Esophagus muscularis mucosa (tissue), 4 donors: ENCODE results near the gene ZG16. TPM values are rescaled to one million over a fixed set of nuclear protein-coding genes. Genes with fewer than 3 reads are reported as not detected.

Experiments
- DNase-seq: peaks from one replicate; pipeline ENCODE4 v3.0.0-alpha.2; 2017; ENCODE audit errors: extremely low spot score
- H3K27ac ChIP-seq, 4 donors: fragments of 200-600 bp; sonication (generic); replicated peaks in 1 of 4; 1 replicate in 3 of 4; 2 replicates in 1 of 4; pipeline ENCODE4 v1.5.1; 2016 to 2019; ENCODE audit warnings: mild to moderate bottlenecking in 1 of 4
- H3K27me3 ChIP-seq, 4 donors: fragments of 200-600 bp; sonication (generic); one replicate each; pipeline versions ENCODE4 v1.5.1 to v1.6.0; 2016 to 2019
- H3K36me3 ChIP-seq, 4 donors: fragments of 200-600 bp; sonication (generic); one replicate each; pipeline ENCODE4 v1.5.1; 2016 to 2019
- H3K4me1 ChIP-seq, 4 donors: fragments of 200-600 bp; sonication (generic); one replicate each; pipeline ENCODE4 v1.5.1; 2016 to 2019
- H3K4me3 ChIP-seq, 4 donors: fragments of 200-600 bp; sonication (generic); 1 replicate in 2 of 4; 2 replicates in 2 of 4; pipeline ENCODE4 v1.5.1; 2016 to 2019; ENCODE audit warnings: mild to moderate bottlenecking in 4 of 4, moderate library complexity in 1 of 4
- H3K9me3 ChIP-seq, 4 donors: fragments of 200-600 bp; sonication (generic); 1 replicate in 3 of 4; 2 replicates in 1 of 4; pipeline ENCODE4 v1.5.1; 2016 to 2019
- CTCF ChIP-seq, 3 experiments: fragments of 200-600 bp in 2 of 3; fragments of 450-650 bp in 1 of 3; sonication (generic) in 2 of 3; IDR thresholded peaks; one replicate each; pipeline ENCODE4 v1.5.1; 2017 to 2019; ENCODE audit warnings: antibody characterized with exemption in 3 of 3, mild to moderate bottlenecking in 2 of 3, moderate library complexity in 1 of 3
- EP300 ChIP-seq: sonication (generic); formaldehyde crosslinking; IDR thresholded peaks from one replicate; pipeline ENCODE4 v1.6.1; 2017; ENCODE audit warnings: antibody characterized with exemption
- POLR2A ChIP-seq: fragments of 450-650 bp; IDR thresholded peaks from one replicate; pipeline ENCODE4 v1.6.1; 2017; ENCODE audit warnings: antibody characterized with exemption, moderate library complexity, mild to moderate bottlenecking, low read depth
- POLR2AphosphoS5 ChIP-seq, 2 donors: sonication (generic); formaldehyde crosslinking; IDR thresholded peaks; one replicate each; pipeline ENCODE4 v1.6.1; 2017; ENCODE audit warnings: antibody characterized with exemption in 2 of 2
- WGBS: methylation state at CpG from one replicate; pipeline ENCODE4 v1.1.5; 2018; 5-methylcytosine and 5-hydroxymethylcytosine counted together
- intact Hi-C: fragments of 100-400 bp; cut with DNase I; formaldehyde crosslinking; loops from one replicate; pipeline ENCODE4 v1.15.1; 2023
- small RNA-seq, 3 donors: library from RNA; depleted of rRNA; stranded (forward); fragments of <200 nt; gene quantifications; one replicate each; pipeline ENCODE3, GENCODE V24; 2016
- total RNA-seq, 4 donors: library from RNA; depleted of rRNA; stranded (reverse); fragments of >200 nt; gene quantifications; one replicate each; pipeline versions ENCODE4 v1.1.0 to v1.2.1, GENCODE V29; 2016

Gene ZG16
- total RNA-seq, 4 donors from 2014 or later: 0.23 TPM; not detected in 3

- peaks cover 56 to 97% (median 89%) of the 10 kb centered on the region in 4 donors for H3K4me1 ChIP-seq
- peak overlapping the region; percentile 55 to 76 (median 72) for H3K27ac ChIP-seq
- TF ChIP-seq POLR2AphosphoS5 (IDR thresholded peaks at IDR 0.05) (no peak), CTCF (IDR thresholded peaks at IDR 0.05) (no peak), POLR2A (no peak), EP300 (no peak)
- H3K4me3 ChIP-seq: peak overlapping the region in 3 of 4 donors; percentile 12 to 36 (median 23)
- H3K36me3 ChIP-seq: peaks cover 3 to 8% (median 5%) of the 10 kb centered on the region in 4 donors
- H3K27me3 ChIP-seq: no peaks in the 10 kb centered on the region
- intact Hi-C loops: no loop called here
- DNase-seq: no peak
- 47% methylated on average over 9 of the region's 10 CpGs for WGBS
- no peaks in the 10 kb centered on the region for H3K9me3 ChIP-seq
Measured at GRCh38 chr16:29825145-29826044, 47.3 kb downstream of the ZG16 start.

GRCh38 chr16:29826342-29826695, 48.3 kb downstream of the ZG16 start:
- no peak for DNase-seq
- WGBS: 85% methylated on average over 8 of the region's 8 CpGs
- H3K36me3 ChIP-seq: peaks cover 12 to 17% (median 14%) of the 10 kb centered on the region in 4 donors
- H3K27ac ChIP-seq: peak overlapping the region; percentile 55 to 76 (median 72)
- no peaks in the 10 kb centered on the region for H3K9me3 ChIP-seq
- intact Hi-C loops: no loop called here
- H3K4me1 ChIP-seq: peaks cover 49 to 90% (median 81%) of the 10 kb centered on the region in 4 donors
- no peaks in the 10 kb centered on the region for H3K27me3 ChIP-seq
- TF ChIP-seq CTCF (IDR thresholded peaks at IDR 0.05) (no peak), EP300 (no peak), POLR2A (no peak), POLR2AphosphoS5 (IDR thresholded peaks at IDR 0.05) (no peak)
- no peak overlapping the region for H3K4me3 ChIP-seq

- Histone ChIP-seq H3K27ac (no peak overlapping the region), H3K27me3 (no peaks in the 10 kb centered on the region), H3K9me3 (no peaks in the 10 kb centered on the region), H3K4me3 (no peak overlapping the region), H3K36me3 (peaks cover 52 to 62% (median 56%) of the 10 kb centered on the region in 4 donors), H3K4me1 (peaks cover 9 to 46% (median 37%) of the 10 kb centered on the region in 4 donors)
- intact Hi-C loops: no loop called here
- DNase-seq: no peak
- TF ChIP-seq POLR2AphosphoS5 (IDR thresholded peaks at IDR 0.05): no peak
- TF ChIP-seq CTCF (IDR thresholded peaks at IDR 0.05): no peak
- TF ChIP-seq EP300: no peak
- no peak for TF ChIP-seq POLR2A
- 96% methylated on average over 11 of the region's 11 CpGs for WGBS
Measured at GRCh38 chr16:29830774-29831173, 52.7 kb downstream of the ZG16 start.

GRCh38 chr16:29831490-29831889, 53.4 kb downstream of the ZG16 start:
- 90% methylated on average over 2 of the region's 2 CpGs for WGBS
- intact Hi-C loops: no loop called here
- H3K4me3 ChIP-seq: no peak overlapping the region
- H3K27ac ChIP-seq: no peak overlapping the region
- H3K9me3 ChIP-seq: no peaks in the 10 kb centered on the region
- DNase-seq: no peak
- peaks cover 2 to 39% (median 30%) of the 10 kb centered on the region in 4 donors for H3K4me1 ChIP-seq
- peaks cover 58 to 69% (median 63%) of the 10 kb centered on the region in 4 donors for H3K36me3 ChIP-seq
- no peaks in the 10 kb centered on the region for H3K27me3 ChIP-seq
- TF ChIP-seq EP300: no peak
- no peak for TF ChIP-seq CTCF (IDR thresholded peaks at IDR 0.05)
- no peak for TF ChIP-seq POLR2AphosphoS5 (IDR thresholded peaks at IDR 0.05)
- TF ChIP-seq POLR2A: no peak

Small RNAs within 50 kb of the gene (small RNA-seq; reads per million reads assigned to genes)
- gene AC009133.6 (0 reads per million in 3 donors), gene AC120114.4 (0 reads per million in 3 donors)

Other genes with a start within 250 kb of the ZG16 start
- gene SPN, start 115.0 kb upstream of the ZG16 start, total RNA-seq: 1 to 10 TPM; 1.1 to 4.2 (median 2.6) TPM
- gene QPRT, start 99.1 kb upstream of the ZG16 start, total RNA-seq: 1 to 10 TPM; 1.7 to 5.1 (median 2.7) TPM
- 1 to 10 TPM; 1.3 to 2.5 (median 1.8) TPM for gene C16orf54, start 32.3 kb upstream of the ZG16 start, total RNA-seq
- 10 to 100 TPM; 10.8 to 12.3 (median 11.8) TPM for gene KIF22, start 12.5 kb downstream of the ZG16 start, total RNA-seq
- 100 to 1,000 TPM; 120 to 284 (median 158) TPM for gene MAZ, start 28.3 kb downstream of the ZG16 start, total RNA-seq
- 10 to 100 TPM in 1 of 4 donors, 1 to 10 TPM in 3; 3.6 to 11.2 (median 6.7) TPM for gene PRRT2, start 33.9 kb downstream of the ZG16 start, total RNA-seq
- gene PAGR1, start 37.9 kb downstream of the ZG16 start, total RNA-seq: 10 to 100 TPM; 20.9 to 26.9 (median 26.5) TPM
- 100 to 1,000 TPM; 101 to 156 (median 123) TPM for gene MVP, start 42.2 kb downstream of the ZG16 start, total RNA-seq
- gene CDIPT, start 85.0 kb downstream of the ZG16 start, total RNA-seq: 100 to 1,000 TPM; 105 to 178 (median 141) TPM
- 1 to 10 TPM in 2 of 4 donors, under 1 TPM in 2; 0.84 to 7.9 (median 1.0) TPM for gene SEZ6L2, start 121.3 kb downstream of the ZG16 start, total RNA-seq
- gene ASPHD1, start 122.2 kb downstream of the ZG16 start, total RNA-seq: under 1 TPM in 1 of 4 donors, not detected in 3; 0.33 TPM
- 10 to 100 TPM; 14.4 to 25.7 (median 18.8) TPM for gene KCTD13, start 148.0 kb downstream of the ZG16 start, total RNA-seq
- 100 to 1,000 TPM in 3 of 4 donors, 10 to 100 TPM in 1; 96.8 to 114 (median 105) TPM for gene TMEM219, start 183.8 kb downstream of the ZG16 start, total RNA-seq
- 10 to 100 TPM; 40.9 to 63.6 (median 51.4) TPM for gene TAOK2, start 195.6 kb downstream of the ZG16 start, total RNA-seq
- 10 to 100 TPM; 20.8 to 39.4 (median 22.1) TPM for gene HIRIP3, start 217.4 kb downstream of the ZG16 start, total RNA-seq
- 10 to 100 TPM; 38.2 to 58.1 (median 43.5) TPM for gene INO80E, start 218.0 kb downstream of the ZG16 start, total RNA-seq
- gene DOC2A, start 232.8 kb downstream of the ZG16 start, total RNA-seq: under 1 TPM in 2 of 4 donors, not detected in 2; 0.50 to 0.83 TPM
- gene C16orf92, start 244.9 kb downstream of the ZG16 start, total RNA-seq: not detected